ENCODE data around the gene NECTIN4. TPM values are rescaled to one million over a fixed set of nuclear protein-coding genes. Genes with fewer than 3 reads are reported as not detected.

The NECTIN4 gene
- polyA plus RNA-seq, 1 donor, result 0.43 TPM

GRCh38 chr1:161021165-161021969 is 68.0 kb downstream of the NECTIN4 start:
- DNase-seq, result no peak

Other genes with a start within 250 kb of the NECTIN4 start
- 0.14 TPM for gene CD244, start 226.7 kb downstream of the NECTIN4 start, polyA plus RNA-seq (ENCODE audit: insufficient read length)
- gene ITLN1, start 204.4 kb downstream of the NECTIN4 start, polyA plus RNA-seq (ENCODE audit: insufficient read length), result not detected
- gene ITLN2, start 134.7 kb downstream of the NECTIN4 start, polyA plus RNA-seq (ENCODE audit: insufficient read length), result not detected
- gene F11R, start 68.4 kb downstream of the NECTIN4 start, polyA plus RNA-seq (ENCODE audit: insufficient read length), result 12.4 TPM
- gene TSTD1, start 50.6 kb downstream of the NECTIN4 start, polyA plus RNA-seq (ENCODE audit: insufficient read length), result 30.0 TPM
- 34.8 TPM for gene USF1, start 43.6 kb downstream of the NECTIN4 start, polyA plus RNA-seq (ENCODE audit: insufficient read length)
- 4.7 TPM for gene ARHGAP30, start 19.7 kb downstream of the NECTIN4 start, polyA plus RNA-seq (ENCODE audit: insufficient read length)
- 0.86 TPM for gene KLHDC9, start 8.8 kb upstream of the NECTIN4 start, polyA plus RNA-seq (ENCODE audit: insufficient read length)
- 66.3 TPM for gene PFDN2, start 28.5 kb upstream of the NECTIN4 start, polyA plus RNA-seq (ENCODE audit: insufficient read length)
- gene NIT1, start 28.5 kb upstream of the NECTIN4 start, polyA plus RNA-seq (ENCODE audit: insufficient read length), result 30.9 TPM
- 43.2 TPM for gene DEDD, start 43.1 kb upstream of the NECTIN4 start, polyA plus RNA-seq (ENCODE audit: insufficient read length)
- 91.5 TPM for gene UFC1, start 64.4 kb upstream of the NECTIN4 start, polyA plus RNA-seq (ENCODE audit: insufficient read length)
- gene USP21, start 69.9 kb upstream of the NECTIN4 start, polyA plus RNA-seq (ENCODE audit: insufficient read length), result 28.6 TPM
- 23.5 TPM for gene PPOX, start 76.9 kb upstream of the NECTIN4 start, polyA plus RNA-seq (ENCODE audit: insufficient read length)
- 26.6 TPM for gene B4GALT3, start 87.9 kb upstream of the NECTIN4 start, polyA plus RNA-seq (ENCODE audit: insufficient read length)
- gene ADAMTS4, start 109.5 kb upstream of the NECTIN4 start, polyA plus RNA-seq (ENCODE audit: insufficient read length), result 11.2 TPM
- gene NDUFS2, start 112.8 kb upstream of the NECTIN4 start, polyA plus RNA-seq (ENCODE audit: insufficient read length), result 144 TPM
- 21.4 TPM for gene FCER1G, start 125.7 kb upstream of the NECTIN4 start, polyA plus RNA-seq (ENCODE audit: insufficient read length)
- not detected for gene APOA2, start 134.1 kb upstream of the NECTIN4 start, polyA plus RNA-seq (ENCODE audit: insufficient read length)
- 9.0 TPM for gene TOMM40L, start 136.5 kb upstream of the NECTIN4 start, polyA plus RNA-seq (ENCODE audit: insufficient read length)
- 1.1 TPM for gene NR1I3, start 148.6 kb upstream of the NECTIN4 start, polyA plus RNA-seq (ENCODE audit: insufficient read length)
- 0.23 TPM for gene PCP4L1, start 169.2 kb upstream of the NECTIN4 start, polyA plus RNA-seq (ENCODE audit: insufficient read length)
- gene MPZ, start 220.4 kb upstream of the NECTIN4 start, polyA plus RNA-seq (ENCODE audit: insufficient read length), result 12.0 TPM
- gene SDHC, start 224.8 kb upstream of the NECTIN4 start, polyA plus RNA-seq (ENCODE audit: insufficient read length), result 113 TPM